DMS114 treated with DMSO at 0.1 percent for 48 hours (cell line): Measurements from ENCODE around the gene NUP85.
"Not testable (repeated sequence)": the region's sequence is repeated elsewhere in the genome, so short reads cannot be mapped to it uniquely, and the experiment has no call there.

Experiments used
- DNase-seq: peaks from one replicate; lab custom pipeline; 2025; ENCODE audit not compliant: unreplicated experiment; lab: John Stamatoyannopoulos, UW

Gene NUP85

DNA sequence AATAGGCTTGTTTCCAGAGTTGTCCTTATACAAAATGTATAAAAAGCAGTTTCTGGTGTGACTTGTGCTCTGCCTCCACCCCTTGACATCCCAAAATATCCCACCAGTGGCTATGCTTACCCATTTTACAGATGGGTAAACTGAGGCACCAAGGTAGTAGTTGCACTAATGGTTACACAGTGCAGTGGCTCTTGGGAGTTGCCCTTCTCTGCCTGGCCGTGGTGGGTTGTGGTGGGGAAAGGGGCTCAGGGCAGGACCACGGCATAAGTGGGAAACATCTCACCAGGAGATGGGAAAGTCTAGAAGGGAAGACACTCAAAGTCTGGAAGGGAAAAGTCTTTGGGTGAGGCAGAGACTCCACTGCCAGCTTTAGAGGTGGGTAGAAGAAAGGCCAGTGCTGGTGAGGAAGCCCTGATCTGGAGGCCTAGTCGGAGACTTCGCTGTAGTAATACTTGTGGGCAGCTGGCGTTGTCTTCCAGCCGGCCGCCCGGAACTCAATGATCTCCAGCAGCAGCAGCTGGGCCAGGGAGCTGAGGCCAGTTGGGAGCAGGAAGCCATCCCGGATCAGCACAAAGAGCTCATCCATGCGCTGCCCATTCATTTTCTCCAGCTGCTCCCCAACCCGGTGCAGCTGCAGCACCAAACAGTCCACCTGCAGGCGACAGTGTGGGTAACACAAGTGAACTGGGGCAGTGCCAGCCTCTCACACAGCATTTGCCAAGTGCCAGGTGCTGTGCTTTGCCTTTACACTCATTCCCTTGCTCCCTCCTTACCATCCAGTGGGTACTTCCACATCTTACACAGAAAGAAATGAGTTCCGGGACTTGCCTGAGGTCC, 61.1 kb downstream of the NUP85 start:
- no peak for DNase-seq

DNA sequence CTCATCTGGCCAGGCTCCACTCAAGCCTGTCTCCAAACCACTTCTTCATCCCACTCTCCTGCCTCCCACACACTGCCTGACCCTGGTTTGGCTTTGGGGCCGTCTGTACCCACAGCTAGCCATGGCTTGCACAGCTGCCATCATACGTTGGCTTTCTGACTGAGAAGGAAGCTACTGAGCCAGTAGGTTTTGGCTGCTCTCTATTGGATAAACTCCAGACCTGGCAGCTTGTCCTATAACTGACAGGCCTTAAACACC, 61.6 kb downstream of the NUP85 start:
- DNase-seq: no peak

DNA sequence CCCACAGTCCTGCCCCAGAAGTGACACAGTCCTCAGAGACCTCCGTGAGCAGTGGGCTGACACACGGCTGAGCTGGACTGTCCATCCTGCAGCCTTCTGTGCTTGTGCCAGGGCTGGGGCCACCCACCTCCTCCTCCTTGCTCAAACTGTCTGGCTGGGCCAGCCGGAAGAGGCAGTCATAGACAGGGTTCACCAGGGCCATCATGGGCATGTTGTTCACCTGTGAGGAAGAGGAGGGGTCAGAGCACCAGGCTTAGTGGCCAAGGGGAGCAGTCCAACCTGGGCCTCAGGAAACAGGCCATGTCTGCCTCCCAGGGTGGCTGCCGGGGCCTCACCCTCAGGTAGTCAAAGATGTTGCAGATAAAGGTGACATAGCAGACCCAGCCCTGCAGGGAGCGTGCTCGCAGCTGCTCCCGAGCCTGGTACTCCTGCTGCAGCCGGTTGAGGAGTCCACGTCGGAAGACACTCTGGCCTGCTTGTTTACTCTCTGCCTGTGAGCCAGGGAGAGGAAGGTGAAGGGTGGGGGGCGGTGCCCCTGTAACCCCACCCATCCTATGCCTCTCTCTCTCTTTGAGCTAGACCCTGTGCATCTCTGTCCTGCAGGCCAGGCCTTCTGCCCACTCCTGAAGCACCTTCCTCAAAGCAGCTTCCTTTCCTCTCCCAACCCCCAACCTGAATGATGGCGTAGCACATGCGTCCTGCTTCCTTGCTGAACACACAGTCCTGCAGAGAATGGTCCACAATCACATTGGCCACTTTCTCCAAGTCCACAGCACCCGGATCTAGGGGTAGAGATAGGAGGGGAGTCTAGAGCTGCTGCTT, 62.1 kb downstream of the NUP85 start:
- DNase-seq: no peak

DNA sequence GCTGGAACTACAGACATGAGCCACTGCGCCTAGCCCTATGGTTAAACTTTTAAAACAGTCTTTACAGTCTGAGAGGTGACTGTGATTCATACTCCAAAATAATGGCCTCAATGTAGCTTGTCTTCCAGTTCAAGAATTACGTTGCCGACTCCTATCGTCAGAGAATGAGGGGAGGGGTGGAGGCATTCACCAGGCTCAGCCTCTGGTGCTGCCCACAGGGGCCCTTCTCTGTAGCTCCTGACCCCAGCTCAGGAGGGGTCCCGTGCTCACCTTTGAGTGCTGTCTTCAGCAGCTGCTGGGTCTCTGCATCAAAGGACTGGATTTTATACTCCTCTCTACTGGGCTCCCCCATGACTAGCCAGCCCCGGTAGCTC, 64.4 kb downstream of the NUP85 start:
- no peak for DNase-seq

DNA sequence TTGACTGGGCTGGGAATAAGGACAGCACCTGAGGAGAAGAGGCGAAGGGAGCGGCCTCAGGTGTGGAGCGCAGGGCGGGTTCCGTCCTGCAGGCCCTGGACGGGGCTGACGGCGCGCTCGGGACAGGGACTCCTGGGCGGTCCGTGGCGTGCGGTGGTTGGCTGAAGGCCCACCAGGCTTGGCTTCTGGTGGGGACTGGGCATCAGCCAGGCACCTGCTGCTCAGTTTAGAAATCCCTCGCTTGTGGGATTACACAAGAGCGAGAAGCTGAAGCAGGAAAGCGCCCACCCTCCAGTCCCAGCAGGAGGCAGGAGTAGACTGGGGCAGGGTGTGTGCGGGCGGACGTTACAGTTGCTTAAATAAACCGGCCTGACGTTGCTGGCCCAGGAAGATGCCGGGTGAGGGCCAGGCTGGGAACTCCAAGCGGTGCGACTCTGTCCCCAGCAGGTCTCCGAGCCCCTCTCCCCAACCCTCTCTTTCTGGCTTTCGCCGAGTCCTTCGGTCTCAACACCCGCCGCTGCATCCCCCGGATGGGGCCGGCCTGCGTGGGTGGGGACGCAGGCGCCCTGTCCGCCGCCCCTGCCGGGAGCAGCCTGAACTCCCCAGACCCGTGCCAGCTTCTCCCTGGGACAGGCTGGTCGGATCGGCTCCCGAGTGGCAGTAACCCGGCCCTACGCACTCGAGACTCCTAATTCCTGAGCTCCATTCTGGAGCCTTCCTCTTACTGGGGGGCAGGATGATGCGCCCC, 64.9 kb downstream of the NUP85 start:
- DNase-seq: peak; percentile 70

DNA sequence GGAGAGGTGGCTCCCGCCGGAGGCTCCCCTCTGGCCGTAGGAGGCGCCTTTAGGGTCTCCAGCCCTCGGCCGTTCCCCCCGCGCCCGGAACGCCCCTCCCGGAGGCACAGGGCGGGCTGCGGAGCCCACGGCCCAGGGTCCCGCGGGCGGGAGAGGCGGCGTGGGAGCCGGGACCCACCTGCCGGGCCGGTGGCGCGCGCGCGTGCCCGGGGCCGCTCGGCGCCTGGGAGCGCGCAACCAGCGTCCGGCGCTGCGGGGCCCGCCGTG, 65.4 kb downstream of the NUP85 start, which contains the start of gene MIF4GD:
Gene MIF4GD, minus strand, starts transcription at position 266 of the 267 bp plus-strand sequence. CDS start 1,036 bp downstream, outside the sequence.
- no peak for DNase-seq

DNA sequence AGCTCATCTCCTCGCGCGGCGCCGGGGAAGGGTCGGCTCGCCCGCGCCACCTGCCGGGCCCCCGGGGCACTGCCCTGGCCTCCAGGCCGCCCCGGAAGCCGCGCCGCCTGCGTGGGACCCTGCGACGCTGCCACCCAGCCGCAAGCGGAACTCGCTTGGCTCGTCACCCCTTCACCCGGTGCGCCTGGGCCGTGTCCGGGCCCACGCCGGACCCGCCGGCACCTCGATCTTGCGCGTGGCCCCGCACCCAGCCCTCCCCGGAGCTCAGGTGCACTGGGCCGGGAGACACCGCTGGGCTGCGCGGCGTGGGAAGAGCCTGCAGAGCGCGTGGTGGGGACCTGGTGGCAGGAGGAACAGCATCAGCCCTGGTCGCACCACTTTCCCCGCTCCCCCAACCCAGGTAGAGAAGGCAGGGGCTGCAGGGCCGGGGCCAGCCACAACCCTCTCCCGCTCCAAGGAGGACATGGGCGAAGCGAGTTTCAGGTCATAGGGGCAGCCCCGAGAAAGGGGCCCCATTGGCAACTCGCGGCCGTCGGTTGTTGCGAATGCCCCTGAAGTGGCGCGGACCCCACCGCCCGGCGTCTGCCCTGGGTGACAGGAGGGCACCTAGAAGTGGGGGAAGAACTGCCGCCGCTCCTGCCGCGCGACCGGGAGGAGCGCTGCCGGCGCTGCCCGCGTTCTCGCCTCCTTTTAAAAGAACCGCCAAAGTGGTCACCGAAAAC, 65.9 kb downstream of the NUP85 start:
- DNase-seq: peak; percentile 50

DNA sequence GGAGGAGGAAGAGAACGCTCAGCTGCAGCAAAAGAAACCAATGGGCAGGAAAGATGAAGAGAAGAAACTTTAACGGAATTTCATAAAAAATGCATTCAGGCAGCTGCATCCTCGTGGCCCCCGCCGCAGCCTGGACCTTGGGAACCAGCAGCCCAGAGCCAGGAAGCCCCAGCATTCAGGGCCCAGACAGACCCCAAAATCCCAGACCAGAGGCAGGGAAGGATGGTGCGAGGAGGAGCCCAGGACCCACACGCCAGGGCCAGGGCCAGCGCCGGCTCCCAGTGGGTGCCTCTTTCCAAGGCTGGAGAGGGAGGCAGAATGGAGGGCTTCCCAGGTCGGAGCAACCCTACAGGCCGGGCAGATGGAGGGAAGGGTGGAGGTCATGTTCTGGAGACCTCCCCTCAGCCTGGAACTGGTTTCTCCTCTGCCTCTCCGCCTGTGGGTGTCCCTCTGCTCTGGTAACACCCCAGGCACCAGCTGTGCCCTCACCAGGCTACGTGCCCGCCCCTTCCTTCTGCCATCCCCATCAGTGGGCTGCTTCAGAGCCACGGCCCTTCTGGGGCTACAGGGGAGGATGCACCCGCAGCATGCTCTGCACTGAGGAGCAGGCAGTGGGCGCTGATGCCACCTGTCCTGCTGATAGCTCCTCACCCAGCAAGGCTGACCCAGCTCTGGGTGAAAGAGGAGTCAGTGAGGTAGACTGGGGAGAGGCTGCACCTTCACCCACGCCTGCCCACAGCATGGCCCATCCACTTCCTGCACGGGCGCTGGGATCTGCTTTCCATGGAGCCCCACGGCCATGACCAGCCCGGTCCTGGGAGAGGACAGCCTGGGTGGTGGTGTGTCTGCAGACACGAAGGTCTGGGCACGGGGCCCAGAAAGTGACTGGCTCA, 66.7 kb downstream of the NUP85 start:
- no peak for DNase-seq

DNA sequence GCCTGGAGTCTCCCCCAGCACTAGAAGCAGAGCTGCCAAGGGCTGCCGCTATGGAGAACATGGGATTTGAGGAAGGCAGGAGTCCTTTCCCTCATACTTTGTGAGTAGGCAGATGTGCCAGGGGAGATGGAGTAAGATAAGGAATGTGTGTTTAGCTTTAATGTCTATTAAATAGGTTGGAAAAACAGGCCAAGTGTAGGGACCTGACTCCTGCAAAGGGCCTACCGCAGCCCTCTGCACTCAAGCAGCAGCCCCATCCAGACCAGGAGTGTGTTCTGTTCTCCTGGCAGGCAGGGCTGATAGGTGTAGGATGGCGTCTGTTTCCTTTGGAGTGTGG, 67.3 kb downstream of the NUP85 start:
- DNase-seq: no peak

DNA sequence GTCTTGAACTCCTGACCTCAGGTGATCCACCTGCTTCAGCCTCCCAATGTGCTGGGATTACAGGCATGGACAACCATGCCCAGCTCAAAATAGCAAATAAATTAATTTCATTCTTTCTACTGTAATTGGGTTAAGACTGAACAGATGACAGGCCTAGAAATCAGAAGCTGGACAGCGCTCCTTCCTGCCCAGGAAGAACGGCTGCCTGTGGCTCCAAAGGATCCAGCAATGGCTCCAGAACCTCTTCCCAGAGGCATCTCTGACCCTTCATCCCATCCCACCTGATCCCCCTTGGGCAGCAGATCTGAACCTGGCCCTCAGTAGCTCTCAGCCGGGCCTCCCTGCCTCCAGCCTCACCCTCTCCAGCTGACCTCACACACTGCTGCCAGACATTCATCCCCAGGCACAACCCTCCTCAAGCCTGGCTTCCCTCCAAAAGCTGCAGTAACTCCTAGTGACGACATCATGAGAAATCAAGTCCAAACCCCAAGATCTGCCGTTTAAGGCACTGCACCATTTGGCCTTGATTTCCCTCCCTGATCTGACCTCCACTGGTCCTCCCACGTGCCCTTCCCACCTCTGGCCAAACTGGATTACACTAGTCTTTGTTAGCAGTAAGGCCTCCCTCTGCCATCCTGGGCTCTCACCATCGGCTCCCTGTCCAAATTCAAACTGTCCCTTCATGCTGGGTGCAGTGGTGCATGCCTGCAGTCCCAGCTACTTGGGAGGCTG, 68.7 kb downstream of the NUP85 start:
- no peak for DNase-seq

DNA sequence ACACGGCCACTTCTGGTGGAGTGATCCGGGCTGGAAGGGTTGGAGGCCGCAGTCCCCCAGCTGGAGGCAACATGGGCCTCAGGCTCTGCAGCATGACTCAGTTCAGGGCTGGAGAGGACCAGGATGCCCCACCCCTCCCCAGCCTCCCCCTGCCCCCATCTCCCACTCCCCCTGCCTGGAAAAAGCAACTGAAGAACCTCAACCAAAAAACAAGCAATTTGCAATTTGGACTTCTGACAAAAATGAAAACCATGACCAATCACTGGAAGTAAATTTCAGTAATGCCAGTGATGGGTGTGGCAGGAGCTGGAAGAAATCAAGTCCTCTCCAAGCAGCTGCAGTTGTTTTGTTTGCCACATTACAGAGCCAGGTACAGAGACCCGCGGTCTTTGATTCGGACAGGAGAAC, 72.2 kb downstream of the NUP85 start:
- DNase-seq: no peak

DNA sequence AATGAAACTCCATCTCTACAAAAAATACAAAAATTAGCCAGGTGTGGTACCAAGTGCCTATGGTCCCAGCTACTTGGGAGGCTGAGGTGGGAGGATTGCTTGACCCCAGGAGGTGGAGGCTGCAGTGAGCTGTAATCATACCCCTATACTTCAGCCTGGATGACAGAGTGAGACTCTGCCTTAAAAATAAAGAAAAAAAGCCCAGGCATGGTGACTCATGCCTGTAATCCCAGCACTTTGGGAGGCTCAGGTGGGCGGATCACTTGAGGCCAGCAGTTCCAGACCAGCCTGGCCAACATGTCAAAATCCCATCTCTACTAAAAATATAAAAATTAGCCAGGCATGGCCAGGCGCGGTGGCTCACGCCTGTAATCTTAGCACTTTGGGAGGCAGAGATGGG, 74.7 kb downstream of the NUP85 start:
- not testable (repeated sequence) for DNase-seq

DNA sequence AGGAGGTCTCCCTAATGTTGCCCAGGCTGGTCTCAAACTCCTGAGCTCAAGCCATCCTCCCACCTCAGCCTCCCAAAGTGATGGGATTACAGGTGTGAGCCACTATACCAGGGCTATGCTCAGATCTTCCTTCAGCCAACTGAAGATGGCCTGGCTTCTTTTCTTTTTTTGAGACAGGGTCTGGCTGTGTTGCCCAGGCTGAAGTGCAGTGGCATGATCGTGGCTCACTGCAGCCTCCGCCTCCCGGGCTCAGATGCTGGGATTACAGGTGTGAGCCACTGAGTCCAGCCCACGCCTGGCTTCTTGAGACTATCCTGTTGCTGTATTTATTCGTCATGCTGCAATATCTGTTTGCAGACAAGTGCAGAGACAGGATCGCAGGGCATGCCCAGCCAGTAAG, 79.6 kb downstream of the NUP85 start:
- DNase-seq: no peak
